AG09319 (cell line): ENCODE results near the gene RTF1.

Source experiments
- DNase-seq: peaks from one replicate; pipeline ENCODE4 v3.0.0-alpha.2; 2010; ENCODE audit warnings: low read depth; ENCODE audit errors: extremely low read depth
- CTCF ChIP-seq: IDR thresholded peaks from 2 replicates; pipeline ENCODE4 v1.5.1; 2011; ENCODE audit warnings: low read depth, mild to moderate bottlenecking, inconsistent platforms, low read length, moderate library complexity

The RTF1 gene

GRCh38 chr15:41502795-41503668 lies 86.1 kb downstream of the RTF1 start:
- no peak for TF ChIP-seq CTCF
- DNase-seq = no peak

- DNase-seq = no peak
Observed at GRCh38 chr15:41503669-41504010, 86.7 kb downstream of the RTF1 start.

GRCh38 chr15:41504751-41505492 lies 88.0 kb downstream of the RTF1 start:
- no peak for DNase-seq
- no peak for TF ChIP-seq CTCF

More at GRCh38 chr15:41503669-41504010, 86.7 kb downstream of the RTF1 start:
- TF ChIP-seq CTCF = no peak

- no peak for TF ChIP-seq CTCF
- DNase-seq = no peak
Observed at GRCh38 chr15:41505776-41506175, 88.9 kb downstream of the RTF1 start.

- DNase-seq = no peak
- TF ChIP-seq CTCF = no peak
Observed at GRCh38 chr15:41506796-41507341, 90.0 kb downstream of the RTF1 start.

- no peak for DNase-seq
- TF ChIP-seq CTCF = no peak
Observed at GRCh38 chr15:41507820-41508290, 91.0 kb downstream of the RTF1 start.

- no peak for TF ChIP-seq CTCF
- DNase-seq = no peak
Observed at GRCh38 chr15:41510728-41511127, 93.8 kb downstream of the RTF1 start.
